GM12874 (cell line): ENCODE results near the gene SOS2.

Experiments
- CTCF ChIP-seq: IDR thresholded peaks from 2 replicates; pipeline ENCODE4 v1.5.1; 2011; ENCODE audit warnings: low read depth, mild to moderate bottlenecking, control low read depth, low read length, moderate library complexity; ENCODE audit not compliant: insufficient read depth

The SOS2 gene

GRCh38 chr14:50084666-50085065 is 146.7 kb downstream of the SOS2 start:
- no peak for TF ChIP-seq CTCF

- no peak for TF ChIP-seq CTCF
Measured at GRCh38 chr14:50083467-50084337, 147.7 kb downstream of the SOS2 start.

- no peak for TF ChIP-seq CTCF
Measured at GRCh38 chr14:50082784-50083466, 148.5 kb downstream of the SOS2 start.

- no peak for TF ChIP-seq CTCF
Measured at GRCh38 chr14:50082308-50082742, 149.1 kb downstream of the SOS2 start.

- TF ChIP-seq CTCF, result no peak
Measured at GRCh38 chr14:50072395-50072794, 159.0 kb downstream of the SOS2 start.

GRCh38 chr14:50070840-50071548 is 160.4 kb downstream of the SOS2 start:
- TF ChIP-seq CTCF, result no peak

GRCh38 chr14:50070230-50070629 is 161.1 kb downstream of the SOS2 start:
- TF ChIP-seq CTCF, result no peak
